GM18951 (cell line): ENCODE data around the gene ZNF10.
A peak's percentile ranks its signal among the peaks of the same experiment; 100 is the strongest.

Experiments
- POLR2A ChIP-seq: IDR thresholded peaks from 4 replicates; pipeline ENCODE4 v1.6.1; 2011; ENCODE audit warnings: mild to moderate bottlenecking; ENCODE audit not compliant: insufficient read length, insufficient read depth; ENCODE audit errors: extremely low read depth
- in situ Hi-C: fragments of 300-500 bp; cut with MboI; formaldehyde crosslinking; loops from one replicate; pipeline ENCODE4 v1.12.0; 2022; ENCODE audit warnings: low sequenced_read_pairs, mixed read lengths, inconsistent platforms; ENCODE audit not compliant: unreplicated experiment

ZNF10 gene

GRCh38 chr12:133156125-133156690, 25.8 kb downstream of the ZNF10 start:
- TF ChIP-seq POLR2A, result no peak
- in situ Hi-C loops, result no loop called here

- no peak for TF ChIP-seq POLR2A
- in situ Hi-C loops, result no loop called here
Observed at GRCh38 chr12:133165776-133166175, 35.3 kb downstream of the ZNF10 start.

- no peak for TF ChIP-seq POLR2A
- in situ Hi-C loops, result no loop called here
Observed at GRCh38 chr12:133172491-133172890, 42.1 kb downstream of the ZNF10 start.

- in situ Hi-C loops, result no loop called here
- TF ChIP-seq POLR2A, result no peak
Observed at GRCh38 chr12:133174901-133175300, 44.5 kb downstream of the ZNF10 start.

GRCh38 chr12:133180669-133181068, 50.2 kb downstream of the ZNF10 start:
- TF ChIP-seq POLR2A, result no peak
- in situ Hi-C loops, result no loop called here

GRCh38 chr12:133181238-133181959, 51.0 kb downstream of the ZNF10 start, which contains the start of gene ZNF268:
ZNF268 (plus strand) TSS chr12:133181495; CDS start chr12:133181998, 503 bp downstream.
- in situ Hi-C loops, result no loop called here
- TF ChIP-seq POLR2A, result peak; percentile 74

- no peak for TF ChIP-seq POLR2A
- in situ Hi-C loops, result no loop called here
Observed at GRCh38 chr12:133190176-133190575, 59.7 kb downstream of the ZNF10 start.

- in situ Hi-C loops, result no loop called here
- no peak for TF ChIP-seq POLR2A
Observed at GRCh38 chr12:133192847-133193246, 62.4 kb downstream of the ZNF10 start.

- TF ChIP-seq POLR2A, result no peak
- in situ Hi-C loops, result no loop called here
Observed at GRCh38 chr12:133201888-133202287, 71.5 kb downstream of the ZNF10 start.

- TF ChIP-seq POLR2A, result no peak
- in situ Hi-C loops, result no loop called here
Observed at GRCh38 chr12:133202493-133203343, 72.3 kb downstream of the ZNF10 start.

- TF ChIP-seq POLR2A, result no peak
- in situ Hi-C loops, result no loop called here
Observed at GRCh38 chr12:133203344-133204263, 73.2 kb downstream of the ZNF10 start.

GRCh38 chr12:133204264-133204603, 73.8 kb downstream of the ZNF10 start:
- TF ChIP-seq POLR2A, result no peak
- in situ Hi-C loops, result no loop called here

GRCh38 chr12:133206390-133206789, 76.0 kb downstream of the ZNF10 start:
- no peak for TF ChIP-seq POLR2A
- in situ Hi-C loops, result no loop called here
